ENCODE measurements around the gene ZSCAN21.

The ZSCAN21 gene

DNA sequence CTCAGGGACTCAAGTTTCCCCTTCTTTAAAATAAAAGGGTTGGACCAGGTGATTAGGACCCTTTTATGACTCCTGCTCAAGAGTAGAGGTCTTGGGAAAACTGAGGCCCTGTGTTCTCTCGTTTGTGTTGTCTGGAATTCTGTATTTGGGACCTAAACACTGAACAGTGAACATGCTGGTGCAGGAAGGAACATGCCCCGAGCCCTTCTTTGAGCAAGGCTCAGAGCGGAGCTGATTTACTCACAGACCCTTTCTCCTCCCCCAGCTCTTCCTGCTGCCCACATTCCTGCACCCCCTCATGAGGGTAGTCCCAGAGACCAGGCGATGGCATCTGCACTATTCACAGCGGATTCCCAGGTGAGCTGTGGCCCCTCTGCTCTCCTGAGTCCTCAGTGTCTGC is 20.0 kb upstream of the ZSCAN21 start:
- no peak for DNase-seq

DNA sequence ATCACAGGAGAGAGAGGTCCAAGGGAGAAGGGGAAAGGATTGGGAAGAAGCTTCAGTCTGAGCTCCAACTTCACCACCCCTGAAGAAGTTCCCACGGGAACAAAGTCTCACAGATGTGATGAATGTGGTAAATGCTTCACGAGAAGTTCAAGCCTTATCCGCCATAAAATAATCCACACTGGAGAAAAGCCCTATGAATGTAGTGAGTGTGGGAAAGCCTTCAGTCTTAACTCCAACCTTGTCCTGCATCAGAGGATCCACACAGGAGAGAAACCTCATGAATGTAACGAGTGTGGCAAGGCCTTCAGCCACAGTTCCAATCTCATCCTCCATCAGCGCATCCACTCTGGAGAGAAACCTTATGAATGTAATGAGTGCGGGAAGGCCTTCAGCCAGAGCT is 16.0 kb upstream of the ZSCAN21 start:
- no peak for DNase-seq

DNA sequence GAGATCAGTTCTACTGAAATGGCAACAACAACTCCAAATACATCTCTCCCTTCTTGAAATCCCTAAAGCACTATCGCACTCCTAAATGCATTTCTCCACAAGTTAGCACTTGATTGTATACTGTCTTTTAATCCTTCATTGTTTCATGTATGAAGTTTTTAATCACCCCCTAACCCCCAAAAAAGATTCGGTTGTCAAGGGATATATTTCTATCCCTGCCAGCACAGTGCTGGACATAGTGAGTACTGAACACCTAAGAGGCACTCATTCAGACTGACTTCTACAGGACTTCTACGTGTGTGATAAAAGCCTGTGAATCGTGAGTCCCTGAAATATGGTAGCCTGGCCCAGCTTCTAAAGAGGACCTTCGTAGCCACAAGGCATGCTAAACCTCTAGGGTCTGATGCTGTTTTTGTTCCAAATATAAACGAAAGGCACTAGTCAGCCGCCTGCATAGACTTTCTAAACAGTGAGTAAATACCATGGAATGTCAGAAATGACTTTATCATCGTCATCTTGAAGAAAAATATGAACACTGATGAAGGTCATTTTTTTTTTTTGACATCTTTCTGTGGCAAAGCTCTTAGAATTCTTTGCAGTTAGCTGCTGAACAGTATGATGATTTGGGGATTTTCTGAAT is 14.6 kb upstream of the ZSCAN21 start:
- no peak for DNase-seq

DNA sequence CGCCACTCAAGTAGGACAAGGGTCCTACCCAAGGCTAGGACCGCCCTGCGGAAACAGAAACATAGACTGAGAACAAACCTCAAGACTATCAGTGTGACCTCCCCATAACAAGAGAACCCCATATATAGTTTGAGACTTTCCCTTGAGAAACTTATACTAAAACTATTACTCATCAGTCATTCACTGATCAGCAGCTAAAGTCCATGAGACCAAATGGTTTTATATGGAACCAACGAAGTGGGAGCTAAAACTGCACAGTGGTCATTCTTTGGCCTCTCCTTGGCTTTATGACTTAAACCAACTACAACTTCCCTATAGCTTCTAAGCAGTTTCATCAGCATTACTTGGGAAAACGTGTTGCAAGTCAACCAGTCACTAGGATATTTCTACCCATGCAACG is 13.7 kb upstream of the ZSCAN21 start:
- DNase-seq: no peak

DNA sequence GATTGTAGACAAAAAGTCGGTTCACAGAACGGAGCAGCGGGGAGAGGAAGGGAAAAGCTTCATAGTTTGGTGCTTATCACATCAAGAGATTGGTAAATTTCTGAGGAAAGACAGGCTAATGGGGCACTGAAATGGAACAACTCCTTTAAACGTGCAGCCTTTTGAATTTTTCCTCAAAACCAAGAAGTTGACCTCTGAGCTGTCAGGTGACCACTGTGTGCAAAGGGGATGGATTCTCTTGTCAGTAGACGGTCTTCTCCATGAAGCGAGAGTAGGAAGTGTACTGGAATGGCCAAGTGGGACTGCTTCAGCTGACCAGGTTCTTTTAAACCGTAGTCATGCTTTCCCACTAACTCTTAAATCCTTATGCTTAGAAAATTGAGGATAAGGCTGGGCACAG is 11.2 kb upstream of the ZSCAN21 start:
- no peak for DNase-seq

DNA sequence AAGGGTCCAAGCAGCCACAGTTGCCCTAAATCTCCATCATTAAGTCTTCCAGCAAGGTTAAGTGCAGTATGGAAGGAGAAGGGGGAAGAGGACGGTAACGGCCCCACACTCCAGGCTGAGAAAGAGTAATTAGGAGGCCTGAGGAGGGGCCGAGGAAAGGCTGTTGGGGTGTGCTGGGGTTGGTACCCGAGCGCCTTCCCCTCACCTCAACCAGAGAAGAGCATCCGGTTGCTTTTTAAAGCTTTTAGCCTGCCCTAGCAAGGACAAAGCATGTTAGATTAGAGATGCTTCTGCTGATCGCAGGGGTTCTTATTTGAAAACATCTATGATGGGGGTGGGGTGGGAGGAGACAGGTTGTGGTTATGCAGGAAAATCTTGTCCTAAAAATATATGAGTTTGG is 9.0 kb upstream of the ZSCAN21 start:
- no peak for DNase-seq

DNA sequence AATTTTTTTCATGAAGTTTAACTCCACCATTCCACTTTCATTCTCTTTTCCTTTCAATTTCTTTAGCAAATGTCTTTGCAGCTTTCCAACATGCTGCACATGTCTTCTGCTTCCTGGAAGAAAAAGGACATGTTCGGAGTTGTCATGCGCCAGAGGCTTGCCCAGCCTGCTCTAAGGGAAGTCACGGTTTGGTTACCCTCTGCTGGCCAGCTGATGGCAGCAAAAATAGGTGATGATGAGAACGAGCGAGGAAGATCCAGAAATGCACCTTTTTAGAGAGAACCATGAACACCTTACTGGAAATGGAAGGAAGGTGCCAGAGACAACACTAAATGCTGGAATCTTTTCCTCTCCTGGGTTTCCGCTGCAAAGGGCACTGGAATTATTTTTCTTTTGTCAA is 4.9 kb upstream of the ZSCAN21 start:
- DNase-seq: peak; percentile 13

DNA sequence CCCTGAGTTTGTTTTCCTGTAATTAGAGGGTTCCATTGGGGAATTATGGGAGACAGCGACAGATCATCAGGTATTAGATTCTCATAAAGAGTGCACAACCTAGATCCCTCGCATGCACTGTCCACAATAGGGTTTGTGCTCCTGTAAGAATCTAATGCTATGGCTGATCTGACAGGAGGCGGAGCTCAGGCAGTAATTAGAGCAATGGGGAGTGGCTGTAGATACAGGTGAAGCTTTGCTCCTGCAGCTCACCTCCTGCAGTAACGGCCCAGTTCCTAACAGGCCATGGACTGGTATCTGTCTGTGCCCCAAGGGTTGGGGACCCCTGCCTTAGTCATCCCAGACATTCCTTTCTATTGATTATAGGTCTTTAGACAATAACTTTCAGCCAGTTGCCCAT is 894 bp upstream of the ZSCAN21 start:
- DNase-seq: no peak

DNA sequence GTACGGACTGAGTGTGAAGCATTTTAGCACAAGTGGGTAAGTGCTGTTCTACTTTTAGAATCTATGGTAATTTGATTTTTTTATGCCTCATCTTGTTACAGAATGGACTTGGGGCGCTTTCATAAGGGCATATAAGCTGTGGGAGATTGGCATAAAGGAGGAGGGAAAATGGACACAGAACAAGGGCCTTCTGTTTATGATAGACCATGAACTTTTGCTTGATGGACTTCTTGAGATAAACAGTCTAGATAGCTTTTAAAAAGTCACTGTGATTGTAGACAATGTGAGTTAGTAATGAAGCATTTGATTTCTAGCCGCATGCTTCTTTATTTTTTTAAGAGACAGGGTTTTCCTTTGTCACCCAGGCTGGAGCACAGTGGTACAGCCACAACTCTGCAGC is 2.0 kb downstream of the ZSCAN21 start:
- no peak for DNase-seq

DNA sequence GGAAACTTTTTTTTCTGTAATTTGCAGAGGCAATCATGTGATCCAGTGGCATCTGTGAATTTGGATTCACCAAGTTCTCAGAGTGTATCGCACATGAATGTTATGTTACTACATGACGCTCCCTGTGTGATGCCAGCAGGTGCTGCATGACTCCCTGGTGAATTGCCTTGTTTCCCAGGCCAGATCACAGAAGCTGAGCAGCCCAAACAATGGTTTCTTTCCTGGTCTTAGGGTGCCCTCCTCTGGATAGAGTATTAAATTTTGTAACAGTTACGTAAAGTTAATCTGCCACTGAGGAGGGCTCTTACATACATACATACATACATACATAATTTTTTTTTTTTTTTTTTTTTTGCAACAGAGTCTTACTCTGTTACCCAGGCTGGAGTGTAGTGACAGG is 3.6 kb downstream of the ZSCAN21 start:
- peak; percentile 88 for DNase-seq

DNA sequence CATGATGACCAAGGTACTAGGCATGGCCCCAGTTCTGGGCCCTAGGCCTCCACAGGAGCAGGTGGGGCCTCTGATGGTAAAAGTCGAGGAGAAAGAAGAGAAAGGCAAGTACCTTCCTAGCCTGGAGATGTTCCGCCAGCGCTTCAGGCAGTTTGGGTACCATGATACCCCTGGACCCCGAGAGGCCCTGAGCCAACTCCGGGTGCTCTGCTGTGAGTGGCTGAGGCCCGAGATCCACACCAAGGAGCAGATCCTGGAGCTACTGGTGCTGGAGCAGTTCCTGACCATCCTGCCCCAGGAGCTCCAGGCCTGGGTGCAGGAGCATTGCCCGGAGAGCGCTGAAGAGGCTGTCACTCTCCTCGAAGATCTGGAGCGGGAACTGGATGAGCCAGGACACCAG is 7.4 kb downstream of the ZSCAN21 start:
- DNase-seq: no peak

DNA sequence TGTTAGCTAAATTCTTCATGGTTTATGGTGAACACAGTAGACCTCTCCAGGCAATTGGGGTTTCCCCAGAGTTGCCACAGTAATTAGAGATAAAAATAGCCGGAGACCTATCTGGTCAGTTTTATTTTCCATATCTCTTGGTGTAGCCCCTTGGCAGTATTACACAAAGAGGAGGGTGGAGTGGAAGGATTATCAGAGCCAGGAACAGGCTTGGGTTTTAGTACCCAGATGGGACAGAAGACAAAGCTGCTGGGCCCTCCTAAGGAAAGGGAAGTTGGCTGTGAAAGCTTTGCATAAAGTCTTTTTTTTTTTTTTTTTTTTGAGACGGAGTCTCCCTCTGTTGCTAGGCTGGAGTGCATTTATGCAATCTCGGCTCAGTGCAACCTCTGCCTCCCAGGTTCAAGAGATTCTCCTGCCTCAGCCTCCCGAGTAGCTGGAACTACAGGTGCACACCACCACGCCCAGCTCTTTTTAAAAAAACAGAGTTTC is 9.7 kb downstream of the ZSCAN21 start:
- no peak for DNase-seq

DNA sequence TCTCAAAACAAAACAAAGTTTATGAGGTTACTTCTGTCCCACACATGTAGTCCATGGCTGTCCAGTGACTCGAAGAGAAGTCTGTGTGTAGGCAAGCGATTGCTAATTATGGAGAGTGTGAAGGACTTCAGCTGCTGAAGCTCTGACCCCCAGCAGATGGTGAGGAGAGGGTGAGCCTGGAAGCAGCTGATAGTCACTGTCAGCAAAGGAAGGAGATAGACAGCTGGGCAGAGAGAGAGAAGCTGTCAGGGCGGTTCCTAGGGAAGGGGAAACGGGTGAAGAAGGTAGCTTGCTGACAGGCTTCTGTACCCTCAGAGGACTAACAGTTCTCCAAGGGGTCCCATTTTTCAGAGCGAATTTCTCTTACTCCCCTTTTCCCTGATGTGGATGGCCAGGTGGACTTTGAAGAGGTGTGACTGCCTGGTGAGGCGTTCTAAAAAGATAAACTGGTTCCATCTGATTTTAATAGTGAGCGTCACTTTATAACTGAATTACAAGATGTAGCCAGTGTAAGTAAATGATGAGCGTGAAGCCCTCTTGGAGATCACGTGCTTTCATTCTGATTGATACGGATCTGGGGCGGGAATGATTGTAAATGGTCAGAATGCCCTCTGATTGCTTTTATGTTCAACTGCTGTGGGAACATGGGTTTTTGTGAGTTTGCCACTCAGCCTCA is 12.1 kb downstream of the ZSCAN21 start:
- DNase-seq: no peak

DNA sequence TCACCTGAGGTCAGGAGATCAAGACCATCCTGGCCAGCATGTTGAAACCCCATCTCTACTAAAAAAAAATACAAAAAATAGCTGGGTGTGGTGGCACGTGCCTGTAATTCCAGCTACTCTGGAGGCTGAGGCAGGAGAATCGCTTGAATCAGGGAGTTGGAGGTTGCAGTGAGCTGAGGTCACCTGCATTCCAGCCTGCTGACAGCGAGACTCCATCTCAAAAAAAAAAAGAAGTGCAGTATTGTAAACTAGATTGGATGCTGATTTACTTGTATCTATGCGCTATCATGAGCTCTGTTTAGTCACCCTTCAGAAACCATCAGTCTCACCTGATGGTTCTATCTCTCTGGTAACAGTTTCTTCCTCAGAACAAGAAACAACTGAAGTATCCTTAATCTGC is 13.8 kb downstream of the ZSCAN21 start:
- DNase-seq: no peak

DNA sequence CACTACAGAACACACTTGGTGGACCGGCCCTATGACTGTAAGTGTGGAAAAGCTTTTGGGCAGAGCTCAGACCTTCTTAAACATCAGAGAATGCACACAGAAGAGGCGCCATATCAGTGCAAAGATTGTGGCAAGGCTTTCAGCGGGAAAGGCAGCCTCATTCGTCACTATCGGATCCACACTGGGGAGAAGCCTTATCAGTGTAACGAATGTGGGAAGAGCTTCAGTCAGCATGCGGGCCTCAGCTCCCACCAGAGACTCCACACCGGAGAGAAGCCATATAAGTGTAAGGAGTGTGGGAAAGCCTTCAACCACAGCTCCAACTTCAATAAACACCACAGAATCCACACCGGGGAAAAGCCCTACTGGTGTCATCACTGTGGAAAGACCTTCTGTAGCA is 14.6 kb downstream of the ZSCAN21 start:
- DNase-seq: no peak

DNA sequence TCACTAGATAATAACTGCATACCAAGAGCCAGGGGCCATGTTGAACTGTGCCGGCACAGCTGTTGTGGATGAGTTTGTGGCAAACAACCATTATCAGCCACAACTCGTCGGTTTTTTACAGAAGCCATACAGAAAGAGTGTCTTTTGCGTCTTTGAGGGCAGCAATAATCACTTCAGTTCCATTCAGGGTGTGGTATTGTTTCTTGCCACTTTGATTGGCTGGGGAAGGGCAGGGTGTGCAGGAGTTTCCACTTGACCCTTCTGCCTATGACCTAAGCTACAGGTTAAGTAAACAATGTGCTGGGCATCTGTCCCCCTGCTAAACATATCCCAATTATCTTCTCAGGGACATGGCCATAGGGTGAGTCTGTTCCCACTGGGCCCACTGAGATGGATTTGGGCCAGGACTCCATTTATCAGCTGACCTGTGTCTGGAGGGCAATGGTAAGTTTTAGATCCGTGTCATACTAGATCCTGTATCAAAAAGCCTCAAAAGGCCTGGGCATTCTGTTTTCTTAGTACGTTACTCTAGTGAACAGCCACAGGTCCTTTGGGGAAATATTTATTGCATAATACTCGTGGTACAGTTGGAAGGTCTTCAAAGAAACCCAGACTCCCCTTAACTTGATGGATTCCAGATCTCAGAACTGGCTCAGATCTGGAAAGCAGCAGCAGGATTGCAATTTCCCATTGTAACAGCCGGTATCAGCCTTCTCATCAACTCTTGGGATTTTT is 16.0 kb downstream of the ZSCAN21 start:
- DNase-seq: no peak

DNA sequence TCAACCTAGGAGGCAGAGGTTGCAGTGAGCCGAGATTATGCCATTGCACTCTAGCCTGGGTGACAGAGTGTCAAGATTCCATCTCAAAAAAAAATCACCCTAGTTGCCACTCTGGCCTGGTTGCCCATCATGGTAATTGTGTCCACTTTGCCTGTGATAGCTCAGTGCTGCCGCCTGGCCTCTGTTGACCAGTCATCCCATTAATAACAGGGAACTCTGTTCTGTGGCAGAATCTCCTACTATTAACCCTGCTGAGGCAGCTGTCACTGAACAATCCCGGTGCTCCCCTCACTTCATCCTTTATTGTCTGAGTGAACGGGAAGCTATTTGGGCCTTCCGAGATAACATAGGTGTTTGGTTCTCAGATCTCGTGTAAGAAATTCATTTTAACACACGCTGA is 17.4 kb downstream of the ZSCAN21 start:
- peak; percentile 8 for DNase-seq

DNA sequence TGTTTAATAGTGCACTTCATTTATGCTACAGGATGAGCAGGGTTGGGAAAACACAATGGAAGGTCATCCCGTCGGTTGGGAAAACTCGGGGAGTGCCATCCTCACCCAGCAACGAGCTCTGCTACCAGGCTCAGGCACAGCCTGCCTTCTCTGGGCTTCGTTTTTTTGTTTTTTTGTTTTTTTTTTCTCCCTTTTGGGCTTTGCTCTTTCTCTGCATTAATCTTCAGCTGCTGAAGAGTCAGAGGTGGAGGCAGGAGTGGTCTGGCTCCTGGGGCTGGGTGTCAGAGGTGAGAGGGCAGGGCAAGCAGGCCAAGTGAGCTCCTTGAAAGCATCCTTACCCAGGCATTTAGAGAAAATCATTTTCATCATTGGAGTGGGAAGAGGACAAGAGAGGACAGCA is 20.4 kb downstream of the ZSCAN21 start:
- no peak for DNase-seq

DNA sequence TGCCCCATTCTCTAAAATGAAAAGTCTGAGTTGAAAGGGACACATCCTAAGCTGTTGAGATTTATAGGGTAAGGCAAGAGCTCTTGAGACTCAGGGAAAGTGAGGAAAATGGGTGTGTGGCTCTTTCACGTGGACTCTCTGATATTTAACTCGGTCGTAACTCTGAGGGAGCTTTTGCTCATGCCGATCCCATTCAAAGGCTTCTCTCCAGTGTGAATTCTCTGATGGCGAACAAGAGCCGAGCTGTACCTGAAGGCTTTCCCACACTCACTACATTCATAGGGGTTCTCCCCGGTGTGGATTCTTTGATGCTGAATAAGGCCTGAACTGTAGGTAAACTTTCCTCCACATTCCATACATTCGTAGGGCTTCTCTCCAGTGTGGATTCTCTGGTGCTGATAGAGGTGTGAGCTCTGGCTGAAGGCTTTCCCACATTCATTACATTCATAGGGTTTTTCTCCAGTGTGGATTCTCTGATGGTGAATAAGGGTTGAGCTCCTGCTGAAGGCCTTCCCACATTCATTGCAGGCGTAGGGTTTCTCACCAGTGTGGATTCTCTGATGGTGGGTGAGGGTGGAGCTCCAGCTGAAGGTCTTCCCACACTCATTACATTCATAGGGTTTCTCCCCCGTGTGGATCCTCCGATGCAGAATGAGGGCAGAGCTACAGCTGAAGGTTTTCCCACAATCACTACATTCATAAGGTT is 21.6 kb downstream of the ZSCAN21 start:
- DNase-seq: no peak

DNA sequence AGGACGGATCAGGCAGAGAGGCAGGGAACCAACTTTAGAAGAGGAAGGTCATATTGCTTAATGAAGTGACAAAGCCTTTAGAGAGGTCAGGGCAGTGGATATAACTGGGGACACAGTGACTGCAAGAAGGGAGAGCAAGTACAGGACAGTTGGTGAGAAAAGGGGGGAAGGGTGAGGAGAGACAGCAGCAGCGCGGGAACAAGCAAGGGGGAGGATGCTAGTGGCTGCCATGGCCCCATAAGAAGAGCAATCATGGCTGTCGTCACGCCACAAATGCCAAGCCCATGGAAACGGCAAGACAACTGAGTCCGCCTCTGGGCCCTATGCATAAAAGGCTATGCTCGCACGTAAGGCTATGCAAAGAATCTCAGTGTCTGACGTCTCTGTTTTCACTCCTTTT is 22.9 kb downstream of the ZSCAN21 start:
- no peak for DNase-seq

DNA sequence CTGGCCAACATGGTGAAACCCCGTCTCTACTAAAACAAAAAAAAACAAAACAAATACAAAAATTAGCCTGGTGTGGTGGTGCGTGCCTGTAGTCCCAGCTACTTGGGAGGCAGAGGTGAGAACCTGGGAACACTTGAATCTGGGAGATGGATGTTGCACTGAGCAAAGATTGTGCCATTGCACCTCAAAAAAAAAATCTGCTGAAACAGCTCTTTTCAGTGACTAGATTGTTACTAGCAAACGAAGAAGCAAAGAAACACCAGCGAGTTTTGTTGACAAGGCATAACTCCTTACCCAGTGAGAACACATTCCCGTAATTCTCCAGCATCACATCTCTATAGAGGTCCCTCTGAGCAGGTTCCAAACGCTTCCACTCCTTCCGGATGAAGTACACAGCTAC is 25.3 kb downstream of the ZSCAN21 start:
- DNase-seq: no peak

DNA sequence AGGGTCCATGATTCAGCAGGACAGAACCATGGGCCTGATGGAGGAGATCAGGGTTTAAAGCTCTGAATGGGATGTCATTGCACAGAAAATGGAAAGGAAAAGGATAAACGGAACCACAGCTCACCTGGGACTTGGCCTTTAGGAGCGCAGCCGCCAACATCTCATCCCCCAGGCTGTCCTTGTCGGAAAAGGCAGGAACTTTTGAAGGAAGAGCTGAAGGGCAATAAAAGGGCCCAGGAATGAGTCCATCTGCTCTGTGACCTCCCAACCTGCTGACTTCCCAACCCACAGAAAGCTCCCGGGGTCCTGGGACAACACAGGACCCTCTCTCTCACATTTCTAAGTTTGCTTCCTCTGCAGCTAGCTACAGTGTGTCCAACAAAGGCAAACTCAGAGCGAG is 25.8 kb downstream of the ZSCAN21 start:
- DNase-seq: no peak

DNA sequence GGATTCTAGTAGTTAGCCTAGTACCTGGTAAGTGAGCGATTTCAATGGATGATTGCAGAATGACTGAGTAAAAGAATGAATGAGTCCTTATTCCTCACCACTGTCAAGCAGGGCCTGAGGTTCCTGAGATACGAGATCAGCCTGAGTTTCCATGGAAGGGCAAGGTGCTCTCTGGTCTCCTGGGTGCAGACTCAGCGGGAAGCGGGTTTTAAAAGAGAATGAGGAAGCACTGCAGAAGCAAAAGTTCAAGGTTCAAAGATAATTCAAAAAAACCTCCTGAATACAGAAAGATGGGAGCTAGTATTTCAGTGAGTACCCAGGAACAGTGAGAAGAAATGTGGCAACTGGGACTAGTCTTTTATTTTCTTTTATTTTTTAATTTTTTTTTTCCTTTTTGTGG is 27.6 kb downstream of the ZSCAN21 start:
- no peak for DNase-seq

All from midbrain (tissue), 1 donor.